ENCODE measurements around the gene NEUROD6. TPM values are rescaled to one million over a fixed set of nuclear protein-coding genes. Genes with fewer than 3 reads are reported as not detected.

The NEUROD6 gene
- total RNA-seq, 2 donors from 2014 or later, result not detected

DNA sequence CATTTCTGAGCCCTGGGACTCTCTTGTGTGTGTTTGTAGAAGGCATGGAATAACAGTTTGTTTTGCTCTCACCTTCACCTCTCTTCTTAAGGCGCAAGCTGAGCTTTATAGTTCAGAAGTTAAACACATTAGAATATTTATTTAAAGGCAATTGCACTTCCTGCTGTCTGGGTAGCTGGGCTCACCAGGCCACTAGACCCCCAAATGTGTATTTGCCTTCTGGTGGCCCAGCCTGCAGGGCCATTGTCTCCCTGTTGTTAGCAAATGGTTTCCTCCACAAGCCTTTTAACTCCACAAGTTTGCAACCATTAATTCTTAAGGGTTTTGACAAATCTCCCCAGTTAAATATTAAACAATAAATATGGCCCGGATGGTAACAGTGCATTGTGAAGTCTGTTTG lies 31.1 kb upstream of the NEUROD6 start:
- H3K4me3 ChIP-seq, result no peak overlapping the region
- no peaks in the 10 kb centered on the region for H3K36me3 ChIP-seq
- no peaks in the 10 kb centered on the region for H3K4me1 ChIP-seq
- intact Hi-C loops (cut with DNase I), result loop anchor here (5.0 kb wide), 1 partner anchor 261 kb away; no protein-coding TSS in a partner anchor
- no peak overlapping the region for H3K27ac ChIP-seq
- DNase-seq, result no peak
- TF ChIP-seq, protein P1, sequence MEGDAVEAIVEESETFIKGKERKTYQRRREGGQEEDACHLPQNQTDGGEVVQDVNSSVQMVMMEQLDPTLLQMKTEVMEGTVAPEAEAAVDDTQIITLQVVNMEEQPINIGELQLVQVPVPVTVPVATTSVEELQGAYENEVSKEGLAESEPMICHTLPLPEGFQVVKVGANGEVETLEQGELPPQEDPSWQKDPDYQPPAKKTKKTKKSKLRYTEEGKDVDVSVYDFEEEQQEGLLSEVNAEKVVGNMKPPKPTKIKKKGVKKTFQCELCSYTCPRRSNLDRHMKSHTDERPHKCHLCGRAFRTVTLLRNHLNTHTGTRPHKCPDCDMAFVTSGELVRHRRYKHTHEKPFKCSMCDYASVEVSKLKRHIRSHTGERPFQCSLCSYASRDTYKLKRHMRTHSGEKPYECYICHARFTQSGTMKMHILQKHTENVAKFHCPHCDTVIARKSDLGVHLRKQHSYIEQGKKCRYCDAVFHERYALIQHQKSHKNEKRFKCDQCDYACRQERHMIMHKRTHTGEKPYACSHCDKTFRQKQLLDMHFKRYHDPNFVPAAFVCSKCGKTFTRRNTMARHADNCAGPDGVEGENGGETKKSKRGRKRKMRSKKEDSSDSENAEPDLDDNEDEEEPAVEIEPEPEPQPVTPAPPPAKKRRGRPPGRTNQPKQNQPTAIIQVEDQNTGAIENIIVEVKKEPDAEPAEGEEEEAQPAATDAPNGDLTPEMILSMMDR (IDR thresholded peaks at IDR 0.05), result no peak
- H3K27me3 ChIP-seq, result no peaks in the 10 kb centered on the region
- no peak overlapping the region for H3K9ac ChIP-seq (ENCODE audit: low read depth in 2 of 2, low read length in 2 of 2)
- H3K9me3 ChIP-seq, result no peaks in the 10 kb centered on the region

DNA sequence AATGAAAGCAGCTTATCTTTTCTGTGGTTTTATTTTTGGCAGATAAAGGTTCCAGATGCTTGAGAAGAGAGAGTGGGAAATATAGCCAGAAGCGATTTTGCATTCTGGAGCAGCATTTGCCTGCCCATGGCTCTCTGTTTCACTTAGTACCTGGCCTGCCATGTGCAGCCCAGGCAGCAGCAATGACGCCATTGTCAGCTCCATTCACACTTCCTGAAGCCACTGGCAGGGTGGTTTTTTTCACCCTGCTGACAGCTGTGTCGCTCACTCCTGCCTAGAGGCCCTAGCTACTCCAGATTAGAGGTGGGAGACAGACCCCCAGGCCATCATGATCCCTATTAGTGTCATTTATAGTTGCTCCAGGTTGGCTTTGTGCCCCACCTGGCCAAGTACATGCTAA lies 30.1 kb upstream of the NEUROD6 start:
- Histone ChIP-seq H3K4me3 (no peak overlapping the region), H3K4me1 (no peaks in the 10 kb centered on the region), H3K27ac (no peak overlapping the region), H3K9ac (ENCODE audit: low read depth in 2 of 2, low read length in 2 of 2) (no peak overlapping the region), H3K27me3 (no peaks in the 10 kb centered on the region), H3K36me3 (no peaks in the 10 kb centered on the region), H3K9me3 (no peaks in the 10 kb centered on the region)
- intact Hi-C loops (cut with DNase I), result loop anchor here (5.0 kb wide), 1 partner anchor 262 kb away; no protein-coding TSS in a partner anchor
- TF ChIP-seq, protein P1 (IDR thresholded peaks at IDR 0.05), result no peak
- no peak for DNase-seq

DNA sequence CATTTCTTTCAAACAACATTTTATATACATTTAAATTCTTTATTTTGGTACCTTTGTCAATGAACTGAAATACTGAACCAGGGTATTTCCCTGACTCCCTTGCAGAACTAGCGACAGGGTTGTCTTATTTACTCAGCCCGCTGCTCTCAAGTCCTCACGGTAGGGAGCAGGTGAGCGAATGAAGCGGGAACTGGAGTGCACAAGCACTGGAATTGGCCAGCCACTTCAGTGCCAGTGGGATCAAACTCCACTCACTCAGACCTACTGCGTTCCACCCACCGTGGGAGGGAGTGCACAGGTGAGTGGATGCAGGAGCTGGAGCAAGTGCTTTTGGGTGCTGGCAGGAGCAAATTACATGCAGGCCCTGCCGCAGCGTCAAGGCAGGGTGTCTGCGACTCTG lies 28.1 kb upstream of the NEUROD6 start:
- TF ChIP-seq, protein P1 (IDR thresholded peaks at IDR 0.05), result no peak
- DNase-seq, result no peak
- H3K9ac ChIP-seq (ENCODE audit: low read depth in 2 of 2, low read length in 2 of 2), result no peak overlapping the region
- H3K9me3 ChIP-seq, result no peaks in the 10 kb centered on the region
- no peaks in the 10 kb centered on the region for H3K27me3 ChIP-seq
- no peak overlapping the region for H3K4me3 ChIP-seq
- H3K4me1 ChIP-seq, result no peaks in the 10 kb centered on the region
- H3K36me3 ChIP-seq, result no peaks in the 10 kb centered on the region
- intact Hi-C loops (cut with DNase I), result no loop called here
- no peak overlapping the region for H3K27ac ChIP-seq

DNA sequence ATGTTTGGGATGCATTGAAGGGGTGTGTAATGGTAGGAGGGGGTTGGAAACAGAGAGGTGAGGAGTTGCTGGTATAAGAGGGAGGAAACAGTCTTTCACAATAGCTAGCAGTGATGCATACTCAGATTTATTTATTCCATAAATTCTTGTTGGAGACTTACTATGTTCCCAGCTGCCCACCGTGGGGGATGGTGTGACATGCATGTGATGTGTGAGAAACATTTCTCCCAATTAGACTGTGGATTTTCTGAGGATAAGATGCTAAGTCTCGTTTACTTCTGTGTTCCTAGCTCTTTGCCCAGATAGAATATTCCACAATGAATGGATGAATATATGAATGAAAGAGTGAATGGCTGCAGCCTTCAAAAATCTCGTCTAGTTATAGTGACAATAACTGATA lies 23.0 kb upstream of the NEUROD6 start:
- no peaks in the 10 kb centered on the region for H3K36me3 ChIP-seq
- TF ChIP-seq, protein P1 (IDR thresholded peaks at IDR 0.05), result no peak
- DNase-seq, result no peak
- H3K4me3 ChIP-seq, result no peak overlapping the region
- no peaks in the 10 kb centered on the region for H3K27me3 ChIP-seq
- no peak overlapping the region for H3K27ac ChIP-seq
- no peaks in the 10 kb centered on the region for H3K9me3 ChIP-seq
- no peak overlapping the region for H3K9ac ChIP-seq (ENCODE audit: low read depth in 2 of 2, low read length in 2 of 2)
- intact Hi-C loops (cut with DNase I), result no loop called here
- no peaks in the 10 kb centered on the region for H3K4me1 ChIP-seq

DNA sequence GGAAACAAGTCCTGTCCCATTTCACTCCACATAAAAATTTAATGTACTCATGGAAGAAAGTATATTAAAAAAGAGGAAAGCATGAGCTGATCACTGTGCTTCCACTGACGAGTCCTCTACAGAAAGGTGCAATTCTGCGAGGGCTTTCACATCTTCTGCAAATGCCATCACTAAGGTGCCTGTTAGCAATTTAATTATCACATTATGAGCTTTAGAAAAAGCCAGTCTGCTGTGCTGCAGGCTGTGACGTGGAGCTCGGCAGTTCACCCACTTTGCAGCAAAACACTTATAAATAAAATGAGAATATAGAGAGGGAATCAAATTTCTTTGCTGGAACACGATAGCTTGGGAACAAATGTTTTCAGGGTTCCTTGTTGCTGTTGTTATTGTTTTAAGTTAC lies 22.5 kb upstream of the NEUROD6 start:
- no peak overlapping the region for H3K9ac ChIP-seq (ENCODE audit: low read depth in 2 of 2, low read length in 2 of 2)
- H3K27me3 ChIP-seq, result no peaks in the 10 kb centered on the region
- H3K36me3 ChIP-seq, result no peaks in the 10 kb centered on the region
- no peaks in the 10 kb centered on the region for H3K9me3 ChIP-seq
- no peaks in the 10 kb centered on the region for H3K4me1 ChIP-seq
- DNase-seq, result no peak
- TF ChIP-seq, protein P1 (IDR thresholded peaks at IDR 0.05), result no peak
- no peak overlapping the region for H3K27ac ChIP-seq
- intact Hi-C loops (cut with DNase I), result no loop called here
- H3K4me3 ChIP-seq, result no peak overlapping the region

DNA sequence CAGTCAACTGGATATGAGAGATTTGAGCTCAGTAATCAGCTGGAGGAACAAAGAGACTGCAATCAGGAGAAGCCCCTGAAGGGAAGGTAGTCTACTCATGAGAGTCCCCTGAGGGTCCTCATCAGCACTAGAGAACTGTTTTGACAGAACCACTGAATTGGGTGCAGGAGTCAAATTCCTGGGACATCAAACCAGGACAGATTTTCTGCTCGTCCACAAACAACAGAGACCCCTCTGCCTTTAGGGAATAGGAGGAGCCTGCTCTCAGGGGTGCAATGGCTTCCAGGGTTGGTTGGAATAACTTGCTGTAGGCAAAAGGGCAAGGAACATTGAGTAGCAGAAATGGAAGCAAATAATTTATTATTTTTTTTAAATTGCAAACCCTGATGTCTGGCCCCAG lies 21.9 kb upstream of the NEUROD6 start:
- Histone ChIP-seq H3K36me3 (no peaks in the 10 kb centered on the region), H3K9me3 (no peaks in the 10 kb centered on the region), H3K27ac (no peak overlapping the region), H3K4me1 (no peaks in the 10 kb centered on the region), H3K4me3 (no peak overlapping the region), H3K27me3 (no peaks in the 10 kb centered on the region), H3K9ac (ENCODE audit: low read depth in 2 of 2, low read length in 2 of 2) (no peak overlapping the region)
- intact Hi-C loops (cut with DNase I), result no loop called here
- no peak for DNase-seq
- TF ChIP-seq, protein P1 (IDR thresholded peaks at IDR 0.05), result no peak

Measured in colonic mucosa (tissue), 4 donors.